NCI-H1694 (cell line): Measurements from ENCODE around the gene TEAD1.

ENCODE experiments used
- DNase-seq: peaks from one replicate; lab custom pipeline; 2025; lab: John Stamatoyannopoulos, UW

The TEAD1 gene

GRCh38 chr11:12810568-12810894 is 136.3 kb downstream of the TEAD1 start:
- DNase-seq, result no peak

GRCh38 chr11:12811861-12812260 is 137.6 kb downstream of the TEAD1 start:
- DNase-seq, result no peak

- no peak for DNase-seq
Measured at GRCh38 chr11:12812849-12813248, 138.6 kb downstream of the TEAD1 start.

GRCh38 chr11:12813371-12814225 is 139.4 kb downstream of the TEAD1 start:
- DNase-seq, result no peak

- DNase-seq, result no peak
Measured at GRCh38 chr11:12815129-12815480, 140.9 kb downstream of the TEAD1 start.

GRCh38 chr11:12815931-12816494 is 141.8 kb downstream of the TEAD1 start:
- no peak for DNase-seq

- no peak for DNase-seq
Measured at GRCh38 chr11:12817681-12818332, 143.6 kb downstream of the TEAD1 start.

GRCh38 chr11:12818333-12819015 is 144.3 kb downstream of the TEAD1 start:
- no peak for DNase-seq

GRCh38 chr11:12822392-12823022 is 148.3 kb downstream of the TEAD1 start:
- no peak for DNase-seq

GRCh38 chr11:12824281-12825041 is 150.2 kb downstream of the TEAD1 start:
- DNase-seq, result no peak

- DNase-seq, result no peak
Measured at GRCh38 chr11:12826441-12826840, 152.2 kb downstream of the TEAD1 start.

- no peak for DNase-seq
Measured at GRCh38 chr11:12827369-12827768, 153.1 kb downstream of the TEAD1 start.

GRCh38 chr11:12827929-12828812 is 153.9 kb downstream of the TEAD1 start:
- DNase-seq, result no peak

GRCh38 chr11:12829131-12829530 is 154.9 kb downstream of the TEAD1 start:
- no peak for DNase-seq

GRCh38 chr11:12829540-12830314 is 155.5 kb downstream of the TEAD1 start:
- no peak for DNase-seq

- no peak for DNase-seq
Measured at GRCh38 chr11:12831471-12832202, 157.4 kb downstream of the TEAD1 start.

- no peak for DNase-seq
Measured at GRCh38 chr11:12832480-12833224, 158.4 kb downstream of the TEAD1 start.

- no peak for DNase-seq
Measured at GRCh38 chr11:12834166-12834565, 159.9 kb downstream of the TEAD1 start.
